Right lung (tissue), 5 donors: ENCODE measurements around the gene ZNF518B. TPM values are rescaled to one million over a fixed set of nuclear protein-coding genes. Genes with fewer than 3 reads are reported as not detected.

Experiments used
- polyA plus RNA-seq, 5 donors: library from polyadenylated mRNA; unstranded; fragments of 120-200 nt; gene quantifications; one replicate each; pipeline versions ENCODE4 v1.2.1 to v1.2.3, GENCODE V29; 2013; ENCODE audit warnings: inconsistent platforms in 1 of 5, low replicate concordance in 1 of 5; ENCODE audit not compliant: insufficient read length in 5 of 5, insufficient read depth in 1 of 5

ZNF518B gene
- polyA plus RNA-seq, 5 donors: 21.8 to 31.7 (median 25.5) TPM

Other genes with a start within 250 kb of the ZNF518B start
- gene CLNK, start 227.3 kb upstream of the ZNF518B start, polyA plus RNA-seq: under 1 TPM; 0.22 to 0.59 (median 0.46) TPM